Stromal cell of bone marrow (primary cell): Measurements from ENCODE around the gene C17orf50.
A peak's percentile ranks its signal among the peaks of the same experiment; 100 is the strongest.

Experiments
- DNase-seq: peaks from one replicate; pipeline ENCODE4 v3.0.0-alpha.2; 2012; ENCODE audit warnings: low read depth

The C17orf50 gene

GRCh38 chr17:35760587-35760986, at the start of gene C17orf50:
Gene C17orf50, plus strand, starts transcription at chr17:35760887. Its CDS starts 55 bp downstream, at chr17:35760942.
- no peak for DNase-seq

GRCh38 chr17:35710950-35711349, 49.7 kb upstream of the C17orf50 start:
- DNase-seq, result no peak

- DNase-seq, result peak; percentile 95
Measured at GRCh38 chr17:35713069-35713728, 47.5 kb upstream of the C17orf50 start.

GRCh38 chr17:35714988-35715387, 45.7 kb upstream of the C17orf50 start:
- DNase-seq, result no peak

GRCh38 chr17:35715416-35715815, 45.3 kb upstream of the C17orf50 start:
- DNase-seq, result no peak

- DNase-seq, result no peak
Measured at GRCh38 chr17:35716173-35716572, 44.5 kb upstream of the C17orf50 start.

GRCh38 chr17:35716897-35717465, 43.7 kb upstream of the C17orf50 start:
- DNase-seq, result no peak

GRCh38 chr17:35717475-35717874, 43.2 kb upstream of the C17orf50 start:
- no peak for DNase-seq

- DNase-seq, result no peak
Measured at GRCh38 chr17:35723735-35724134, 37.0 kb upstream of the C17orf50 start.

GRCh38 chr17:35725058-35725457, 35.6 kb upstream of the C17orf50 start:
- no peak for DNase-seq

GRCh38 chr17:35725802-35726126, 34.9 kb upstream of the C17orf50 start:
- DNase-seq, result no peak

GRCh38 chr17:35726127-35726952, 34.3 kb upstream of the C17orf50 start:
- peak; percentile 76 for DNase-seq

GRCh38 chr17:35726953-35727460, 33.7 kb upstream of the C17orf50 start:
- DNase-seq, result no peak

GRCh38 chr17:35727635-35728034, 33.1 kb upstream of the C17orf50 start:
- no peak for DNase-seq

- DNase-seq, result no peak
Measured at GRCh38 chr17:35728551-35728950, 32.1 kb upstream of the C17orf50 start.

- no peak for DNase-seq
Measured at GRCh38 chr17:35729405-35729833, 31.3 kb upstream of the C17orf50 start.

- DNase-seq, result no peak
Measured at GRCh38 chr17:35730400-35731005, 30.2 kb upstream of the C17orf50 start.

GRCh38 chr17:35731239-35731916, 29.3 kb upstream of the C17orf50 start, which contains the start of gene RASL10B:
Gene RASL10B, plus strand, starts transcription at chr17:35731639. Its CDS starts 3,546 bp downstream, at chr17:35735185.
- DNase-seq, result no peak

GRCh38 chr17:35731917-35732805, 28.5 kb upstream of the C17orf50 start:
- DNase-seq, result no peak

GRCh38 chr17:35732806-35733136, 27.9 kb upstream of the C17orf50 start:
- no peak for DNase-seq

GRCh38 chr17:35733366-35733765, 27.3 kb upstream of the C17orf50 start:
- DNase-seq, result no peak
